Mammary epithelial cell (primary cell): ENCODE measurements around the gene PIGW.

Source experiments
- CTCF ChIP-seq, 2 donors: IDR thresholded peaks in 1 of 2; conservative IDR thresholded peaks in 1 of 2; 2 replicates each; pipeline ENCODE4 v1.5.1; 2011 to 2012; ENCODE audit warnings: inconsistent platforms in 2 of 2, low read length in 2 of 2, mild to moderate bottlenecking in 2 of 2, control low read depth in 1 of 2, low read depth in 1 of 2; ENCODE audit not compliant: insufficient read depth in 1 of 2; ENCODE audit errors: extremely low read depth in 1 of 2
- EZH2 ChIP-seq: IDR thresholded peaks from 2 replicates; pipeline ENCODE4 v1.6.1; 2012; ENCODE audit warnings: low read length, inconsistent platforms, borderline replicate concordance

GRCh38 chr17:36506249-36506826 is 28.4 kb upstream of the PIGW start:
- no peak for TF ChIP-seq CTCF (conservative IDR thresholded peaks at IDR 0.05 in 1 of 2, IDR thresholded peaks at IDR 0.05 in 1 of 2; ENCODE audit: extremely low read depth in 1 of 2, insufficient read depth in 1 of 2, low read depth in 1 of 2, low read length in 2 of 2)
- no peak for TF ChIP-seq EZH2
